HG02623 (cell line): ENCODE measurements around the gene PIK3R1.

ENCODE experiments used
- ATAC-seq: cut with Tn5 transposase; IDR thresholded peaks from one replicate; pipeline ENCODE4 v1.9.1; 2021; ENCODE audit warnings: moderate library complexity; ENCODE audit not compliant: unreplicated experiment

Gene PIK3R1

GRCh38 chr5:68215208-68215897, at the start of gene PIK3R1:
Gene PIK3R1 (plus strand): TSS chr5:68215756. CDS start chr5:68226676, 10,920 bp downstream.
- peak; percentile 77 for ATAC-seq

GRCh38 chr5:68167195-68167651, 48.3 kb upstream of the PIK3R1 start:
- ATAC-seq = no peak

- ATAC-seq = no peak
These were observed 45.7 kb upstream of the PIK3R1 start for GRCh38 chr5:68169903-68170302.

GRCh38 chr5:68170826-68171558, 44.6 kb upstream of the PIK3R1 start:
- no peak for ATAC-seq

- no peak for ATAC-seq
These were observed 43.2 kb upstream of the PIK3R1 start for GRCh38 chr5:68172314-68172713.

- no peak for ATAC-seq
These were observed 42.5 kb upstream of the PIK3R1 start for GRCh38 chr5:68173007-68173406.

GRCh38 chr5:68176253-68176652, 39.3 kb upstream of the PIK3R1 start:
- ATAC-seq = no peak

- no peak for ATAC-seq
These were observed 38.6 kb upstream of the PIK3R1 start for GRCh38 chr5:68176802-68177479.

GRCh38 chr5:68177676-68178075, 37.9 kb upstream of the PIK3R1 start:
- ATAC-seq = no peak

- ATAC-seq = no peak
These were observed 37.0 kb upstream of the PIK3R1 start for GRCh38 chr5:68178579-68178978.

- no peak for ATAC-seq
These were observed 35.2 kb upstream of the PIK3R1 start for GRCh38 chr5:68180121-68181038.

- no peak for ATAC-seq
These were observed 34.4 kb upstream of the PIK3R1 start for GRCh38 chr5:68181039-68181599.

- ATAC-seq = no peak
These were observed 33.5 kb upstream of the PIK3R1 start for GRCh38 chr5:68182094-68182493.

- ATAC-seq = no peak
These were observed 33.0 kb upstream of the PIK3R1 start for GRCh38 chr5:68182534-68182933.

- no peak for ATAC-seq
These were observed 28.1 kb upstream of the PIK3R1 start for GRCh38 chr5:68187268-68188055.

- ATAC-seq = no peak
These were observed 26.4 kb upstream of the PIK3R1 start for GRCh38 chr5:68189171-68189570.

GRCh38 chr5:68189613-68190012, 25.9 kb upstream of the PIK3R1 start:
- ATAC-seq = no peak

GRCh38 chr5:68190619-68191018, 24.9 kb upstream of the PIK3R1 start:
- ATAC-seq = no peak

GRCh38 chr5:68191083-68191791, 24.3 kb upstream of the PIK3R1 start:
- no peak for ATAC-seq
